ENCODE measurements around the gene SAP30BP. TPM values are rescaled to one million over a fixed set of nuclear protein-coding genes. Genes with fewer than 3 reads are reported as not detected.

SAP30BP gene
- total RNA-seq, 2 experiments from 2014 or later: 97.0 to 97.5 TPM

DNA sequence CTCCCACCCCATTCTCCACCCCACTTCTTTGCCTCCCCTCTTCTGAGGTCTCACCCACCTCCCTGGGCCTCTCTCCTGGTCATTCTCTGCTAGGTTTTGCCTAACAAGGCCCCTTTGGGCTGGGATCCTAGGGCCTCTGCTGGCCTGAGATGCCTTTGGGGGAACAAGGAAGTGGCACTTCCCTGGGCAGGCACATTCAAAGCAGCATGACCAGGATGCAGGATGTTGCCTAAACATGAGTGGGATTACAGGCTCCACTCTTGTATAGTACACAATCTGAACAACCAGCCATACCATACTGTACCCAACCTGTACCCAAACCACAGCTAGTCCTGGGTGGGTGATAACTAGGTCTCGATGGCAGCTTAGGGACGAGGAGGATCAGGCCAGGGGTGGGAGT is 88.9 kb downstream of the SAP30BP start:
- Mint-ChIP-seq H3K27ac (no peak overlapping the region), H3K4me3 (no peak overlapping the region), H3K36me3 (ENCODE audit: low read depth) (no peaks in the 10 kb centered on the region), H3K9me3 (no peaks in the 10 kb centered on the region), H3K27me3 (no peaks in the 10 kb centered on the region), H3K4me1 (peaks cover 15% of the 10 kb centered on the region)
- ChIA-PET POLR2A (no interaction called here), CTCF (interaction anchor here (0.5 to 1.3 kb wide), 5 partner anchors 8 to 123 kb away, joined by 3 to 4 read pairs (median 3); partner anchors contain the start of genes GALK1 and UNC13D)
- DNase-seq: no peak

- H3K27me3 Mint-ChIP-seq: no peaks in the 10 kb centered on the region
- DNase-seq: no peak
- CTCF ChIA-PET: interaction anchor here (0.5 to 1.3 kb wide), 4 partner anchors 9 to 124 kb away, joined by 3 read pairs; partner anchors contain the start of gene UNC13D
- H3K4me3 Mint-ChIP-seq: no peak overlapping the region
- no peaks in the 10 kb centered on the region for H3K9me3 Mint-ChIP-seq
- peaks cover 15% of the 10 kb centered on the region for H3K4me1 Mint-ChIP-seq
- POLR2A ChIA-PET: no interaction called here
- no peaks in the 10 kb centered on the region for H3K36me3 Mint-ChIP-seq (ENCODE audit: low read depth)
- H3K27ac Mint-ChIP-seq: no peak overlapping the region
Measured at GRCh38 chr17:75756451-75757085, 89.4 kb downstream of the SAP30BP start.

DNA sequence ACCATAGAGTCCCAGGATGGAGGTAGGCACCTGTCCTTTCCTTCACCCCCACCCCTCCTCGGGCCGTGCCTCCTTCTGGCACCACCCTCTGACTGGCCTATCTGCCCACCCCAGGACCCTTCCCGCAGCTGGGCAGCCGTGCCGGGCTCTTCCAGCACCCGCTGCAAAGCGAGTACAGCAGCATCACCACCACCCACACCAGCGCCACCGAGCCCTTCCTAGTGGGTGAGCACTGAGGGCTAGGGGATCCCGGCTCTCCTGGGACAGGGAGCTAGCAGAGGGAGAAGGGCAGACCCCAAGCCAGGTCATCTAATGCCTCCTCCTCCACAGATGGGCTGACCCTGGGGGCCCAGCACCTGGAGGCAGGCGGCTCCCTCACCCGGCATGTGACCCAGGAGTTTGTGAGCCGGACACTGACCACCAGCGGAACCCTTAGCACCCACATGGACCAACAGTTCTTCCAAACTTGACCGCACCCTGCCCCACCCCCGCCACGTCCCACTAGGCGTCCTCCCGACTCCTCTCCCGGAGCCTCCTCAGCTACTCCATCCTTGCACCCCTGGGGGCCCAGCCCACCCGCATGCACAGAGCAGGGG is 90.0 kb downstream of the SAP30BP start:
- CTCF ChIA-PET: interaction anchor here (1.0 kb wide), 1 partner anchor 37 kb away, joined by 7 read pairs; no protein-coding TSS in a partner anchor
- H3K36me3 Mint-ChIP-seq (ENCODE audit: low read depth): no peaks in the 10 kb centered on the region
- peaks cover 15% of the 10 kb centered on the region for H3K4me1 Mint-ChIP-seq
- DNase-seq: no peak
- H3K27ac Mint-ChIP-seq: no peak overlapping the region
- POLR2A ChIA-PET: no interaction called here
- H3K27me3 Mint-ChIP-seq: no peaks in the 10 kb centered on the region
- H3K4me3 Mint-ChIP-seq: no peak overlapping the region
- H3K9me3 Mint-ChIP-seq: no peaks in the 10 kb centered on the region

Other genes with a start within 250 kb of the SAP30BP start
- 10 to 100 TPM; 80.3 to 82.1 TPM for gene TMEM94, start 210.7 kb upstream of the SAP30BP start, total RNA-seq
- gene CASKIN2, start 151.8 kb upstream of the SAP30BP start, total RNA-seq: 1 to 10 TPM in 1 of 2 experiments, under 1 TPM in 1; 0.47 to 1.1 TPM
- gene TSEN54, start 150.8 kb upstream of the SAP30BP start, total RNA-seq: 10 to 100 TPM; 48.8 to 59.2 TPM
- 10 to 100 TPM; 17.8 to 24.2 TPM for gene LLGL2, start 141.6 kb upstream of the SAP30BP start, total RNA-seq
- 10 to 100 TPM; 11.0 to 13.4 TPM for gene MYO15B, start 79.5 kb upstream of the SAP30BP start, total RNA-seq
- under 1 TPM; 0.10 to 0.12 TPM for gene SMIM5, start 33.9 kb upstream of the SAP30BP start, total RNA-seq
- 10 to 100 TPM; 44.7 to 47.1 TPM for gene RECQL5, start 184 bp upstream of the SAP30BP start, total RNA-seq
- gene ITGB4, start 54.1 kb downstream of the SAP30BP start, total RNA-seq: under 1 TPM; 0.55 to 0.96 TPM
- gene GALK1, start 97.9 kb downstream of the SAP30BP start, total RNA-seq: 10 to 100 TPM; 40.9 to 44.7 TPM
- gene UNK, start 117.5 kb downstream of the SAP30BP start, total RNA-seq: 10 to 100 TPM; 27.1 to 28.7 TPM
- gene UNC13D, start 177.1 kb downstream of the SAP30BP start, total RNA-seq: 100 to 1,000 TPM; 161 to 182 TPM
- gene WBP2, start 188.0 kb downstream of the SAP30BP start, total RNA-seq: 10 to 100 TPM; 76.8 to 83.5 TPM
- 10 to 100 TPM; 33.9 to 43.4 TPM for gene TRIM47, start 211.2 kb downstream of the SAP30BP start, total RNA-seq
- gene TRIM65, start 229.6 kb downstream of the SAP30BP start, total RNA-seq: 10 to 100 TPM; 26.5 to 28.7 TPM
- gene MRPL38, start 237.5 kb downstream of the SAP30BP start, total RNA-seq: 10 to 100 TPM; 95.9 to 97.5 TPM

Measured in activated CD4-positive, alpha-beta T cell treated with anti-CD3 and anti-CD28 coated beads, Interleukin-2, amount 10 ng/mL, durations not matched to agents 7 days and 5 days (primary cell).